RWPE2 (cell line): ENCODE measurements around the gene HIC2.
"Not testable (repeated sequence)": the region's sequence is repeated elsewhere in the genome, so short reads cannot be mapped to it uniquely, and the experiment has no call there.

Source experiments
- ATAC-seq: fragments of 200-7000 bp; cut with Tn5 transposase; 3 replicates; pipeline ENCODE4 v1.9.1; 2021; ENCODE audit warnings: low read depth
- DNase-seq: peaks from one replicate; pipeline ENCODE4 v3.0.0-alpha.2; 2020; ENCODE audit warnings: low spot score
- H3K27ac ChIP-seq: fragments of 450-650 bp; 2 replicates; pipeline ENCODE4 v1.5.1; 2017; ENCODE audit warnings: mild to moderate bottlenecking; ENCODE audit not compliant: poor library complexity, severe bottlenecking
- H3K27me3 ChIP-seq: fragments of 250-450 bp; sonication (Bioruptor Pico); 2 replicates; pipeline ENCODE4 v1.5.1; 2021; ENCODE audit warnings: mild to moderate bottlenecking, moderate library complexity; ENCODE audit not compliant: insufficient read depth, poor library complexity, severe bottlenecking
- H3K36me3 ChIP-seq: fragments of 250-450 bp; sonication (Bioruptor Pico); 2 replicates; pipeline ENCODE4 v1.5.1; 2020; ENCODE audit warnings: low read depth, mild to moderate bottlenecking, moderate library complexity
- H3K4me1 ChIP-seq: fragments of 250-450 bp; sonication (Bioruptor Pico); 2 replicates; pipeline ENCODE4 v1.5.1; 2021; ENCODE audit warnings: mild to moderate bottlenecking, moderate library complexity; ENCODE audit not compliant: insufficient read depth, poor library complexity, severe bottlenecking
- H3K4me3 ChIP-seq: fragments of 250-450 bp; sonication (Bioruptor Pico); 2 replicates; pipeline ENCODE4 v1.5.1; 2021; ENCODE audit warnings: mild to moderate bottlenecking, moderate library complexity; ENCODE audit not compliant: severe bottlenecking
- H3K9me3 ChIP-seq: fragments of 250-450 bp; sonication (Bioruptor Pico); 2 replicates; pipeline ENCODE4 v1.5.1; 2021; ENCODE audit warnings: mild to moderate bottlenecking, moderate library complexity; ENCODE audit not compliant: severe bottlenecking

The HIC2 gene

GRCh38 chr22:21407139-21407538 lies 10.0 kb upstream of the HIC2 start:
- DNase-seq, H3K27ac ChIP-seq, H3K4me3 ChIP-seq, ATAC-seq, H3K27me3 ChIP-seq, H3K9me3 ChIP-seq, H3K36me3 ChIP-seq, H3K4me1 ChIP-seq: not testable (repeated sequence)

GRCh38 chr22:21407792-21408191 lies 9.4 kb upstream of the HIC2 start:
- not testable (repeated sequence) for DNase-seq, H3K27me3 ChIP-seq, H3K36me3 ChIP-seq, H3K4me3 ChIP-seq, H3K4me1 ChIP-seq, ATAC-seq, H3K27ac ChIP-seq, H3K9me3 ChIP-seq

GRCh38 chr22:21416375-21416774 lies 796 bp upstream of the HIC2 start:
- H3K27me3 ChIP-seq, H3K4me3 ChIP-seq, DNase-seq, H3K27ac ChIP-seq, H3K36me3 ChIP-seq, H3K4me1 ChIP-seq, ATAC-seq, H3K9me3 ChIP-seq: not testable (repeated sequence)

DNA sequence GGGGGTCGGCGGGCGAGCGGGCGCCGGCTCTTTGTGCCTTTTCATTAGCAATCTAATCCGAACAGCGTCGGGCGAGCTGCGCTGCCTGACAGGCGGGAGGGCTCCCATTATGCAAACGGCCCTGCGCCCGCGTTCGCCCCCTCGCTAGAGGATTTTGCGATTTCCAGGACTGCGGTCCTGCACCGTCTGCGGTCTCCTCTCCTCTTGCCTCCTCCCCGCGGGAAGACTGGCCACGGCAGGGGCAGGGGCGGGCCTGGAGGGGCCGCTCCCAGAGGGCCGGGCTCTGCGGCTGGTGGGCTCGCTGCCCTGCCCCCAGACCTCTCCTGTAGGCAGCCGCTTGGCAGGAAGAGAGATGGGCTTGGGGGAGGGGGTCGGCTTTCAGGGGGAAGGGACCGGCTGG lies 682 bp downstream of the HIC2 start:
- H3K27ac ChIP-seq, H3K36me3 ChIP-seq, H3K4me1 ChIP-seq, H3K9me3 ChIP-seq, DNase-seq, H3K27me3 ChIP-seq: not testable (repeated sequence)
- peak; percentile 29 for ATAC-seq
- H3K4me3 ChIP-seq = peak overlapping the region; percentile 26

DNA sequence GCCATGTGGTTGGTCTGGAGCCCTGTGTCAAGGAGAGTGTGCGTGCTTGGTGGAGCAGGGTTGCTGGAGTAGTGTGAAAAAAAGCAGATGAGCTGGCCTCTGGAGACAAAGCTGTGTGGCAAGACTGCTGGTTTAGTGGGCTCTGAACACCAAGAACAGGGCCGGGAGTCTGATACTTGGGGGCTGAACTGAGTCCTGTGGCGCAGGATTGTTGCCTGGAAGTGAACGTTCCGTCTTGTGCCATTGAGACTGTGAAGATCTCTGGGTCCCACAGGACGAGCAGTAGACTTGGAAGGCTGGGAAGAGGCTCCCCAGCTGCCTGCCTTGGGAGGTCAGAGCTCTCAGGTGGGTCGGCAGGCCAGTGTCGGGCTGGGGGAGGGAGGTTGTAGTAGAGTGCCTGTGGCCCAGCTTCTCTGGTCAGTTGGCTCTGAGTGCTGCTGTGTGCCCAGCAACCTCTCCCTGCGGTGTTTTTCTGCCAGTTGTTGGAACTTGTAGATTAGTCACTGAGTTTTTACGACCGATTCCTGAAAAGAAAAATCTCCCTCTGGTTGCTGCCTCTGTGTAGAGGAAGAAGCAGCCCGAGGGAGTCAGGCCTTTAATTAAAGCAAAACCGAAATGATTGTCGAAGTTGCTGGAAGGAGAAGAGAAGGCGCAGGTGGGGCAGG lies 1.9 kb downstream of the HIC2 start:
- not testable (repeated sequence) for H3K4me1 ChIP-seq, DNase-seq, H3K4me3 ChIP-seq, H3K36me3 ChIP-seq, H3K27me3 ChIP-seq, H3K9me3 ChIP-seq, H3K27ac ChIP-seq
- peak; percentile 67 for ATAC-seq

GRCh38 chr22:21420180-21420763 lies 3.1 kb downstream of the HIC2 start:
- not testable (repeated sequence) for ATAC-seq, DNase-seq, H3K27ac ChIP-seq, H3K4me3 ChIP-seq, H3K36me3 ChIP-seq, H3K27me3 ChIP-seq, H3K4me1 ChIP-seq, H3K9me3 ChIP-seq

DNA sequence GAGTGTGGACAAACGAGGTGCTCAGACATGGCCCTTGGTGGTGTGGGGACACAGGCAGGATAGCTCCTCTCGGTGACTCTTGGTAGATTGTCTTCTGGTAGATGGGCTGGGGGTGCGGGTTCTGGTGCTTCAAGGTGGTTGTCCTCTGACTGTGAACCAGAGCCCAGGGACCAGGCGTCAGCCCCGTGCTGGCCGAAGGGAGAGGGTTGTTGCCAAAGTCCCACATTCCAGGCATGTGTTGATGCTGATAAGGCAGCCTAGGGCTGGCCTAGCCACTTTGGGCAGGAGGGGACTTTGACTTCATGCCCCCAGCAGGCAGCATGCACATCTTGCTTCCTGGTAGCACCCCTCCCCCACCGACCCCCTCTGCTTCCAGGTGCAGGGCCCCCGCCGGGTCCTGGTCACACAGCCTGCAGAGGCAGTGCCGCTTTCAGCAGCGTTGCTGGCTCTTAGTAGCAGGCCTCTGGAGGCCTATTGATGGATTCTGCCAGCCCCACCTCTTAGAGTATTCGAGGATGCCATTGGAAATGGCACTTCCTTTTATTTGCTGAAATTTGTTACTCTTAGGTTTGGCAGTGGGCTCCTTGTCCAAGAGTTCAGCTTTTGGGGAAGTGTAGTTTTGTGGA lies 7.0 kb downstream of the HIC2 start:
- H3K9me3 ChIP-seq, H3K4me3 ChIP-seq, ATAC-seq, H3K4me1 ChIP-seq, H3K36me3 ChIP-seq, H3K27ac ChIP-seq, H3K27me3 ChIP-seq, DNase-seq: not testable (repeated sequence)

- ATAC-seq, H3K36me3 ChIP-seq, H3K9me3 ChIP-seq, DNase-seq, H3K27me3 ChIP-seq, H3K4me1 ChIP-seq, H3K4me3 ChIP-seq, H3K27ac ChIP-seq: not testable (repeated sequence)
Observed at GRCh38 chr22:21434378-21435233, 17.4 kb downstream of the HIC2 start.

DNA sequence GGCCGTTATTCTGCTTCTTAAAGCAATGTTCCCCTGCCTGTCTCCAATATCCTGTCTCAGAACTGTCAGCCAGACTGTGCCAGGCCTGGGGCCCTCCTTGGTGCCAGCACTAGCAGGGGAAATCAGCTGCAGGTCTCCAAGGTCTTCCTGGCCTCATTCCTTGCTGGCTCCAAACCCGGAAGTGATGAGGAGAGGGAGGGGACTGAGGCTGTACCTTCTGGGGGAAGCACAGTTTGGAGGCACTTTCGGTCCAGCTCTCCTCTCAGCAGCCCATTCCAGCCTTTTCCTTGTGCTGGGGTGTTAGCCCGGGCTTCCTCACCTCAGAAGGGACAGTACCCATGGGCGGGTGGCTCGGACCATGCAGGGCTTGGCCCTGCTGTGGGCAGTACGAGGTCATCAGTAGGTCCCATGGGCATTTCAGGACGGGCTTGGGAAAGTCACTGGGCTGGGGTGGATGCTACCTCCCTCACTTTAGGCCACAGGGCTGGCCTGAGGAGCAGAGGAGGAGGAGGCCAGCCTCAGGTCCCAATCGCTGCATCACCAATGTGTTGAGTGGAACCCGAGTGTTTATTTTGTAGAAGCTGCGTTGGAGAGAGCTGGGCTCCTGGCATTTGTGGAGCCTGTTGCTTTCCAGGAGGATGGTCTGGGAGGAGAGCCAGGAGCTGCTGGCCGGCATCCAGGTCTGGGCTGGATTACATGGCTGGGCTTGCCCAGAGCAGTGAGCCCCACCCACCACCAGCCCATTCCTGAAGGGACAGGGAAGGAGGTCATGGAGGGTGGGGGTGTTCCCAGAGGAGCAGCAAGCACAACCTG lies 19.0 kb downstream of the HIC2 start:
- H3K9me3 ChIP-seq, H3K4me3 ChIP-seq, H3K27me3 ChIP-seq, H3K27ac ChIP-seq, H3K36me3 ChIP-seq, DNase-seq, H3K4me1 ChIP-seq: not testable (repeated sequence)
- peak; percentile 72 for ATAC-seq

GRCh38 chr22:21438013-21438412 lies 20.8 kb downstream of the HIC2 start:
- H3K36me3 ChIP-seq, H3K9me3 ChIP-seq, H3K27ac ChIP-seq, H3K4me3 ChIP-seq, H3K4me1 ChIP-seq, ATAC-seq, H3K27me3 ChIP-seq, DNase-seq: not testable (repeated sequence)
